Forelimb muscle (tissue), 1 donor: ENCODE measurements around the gene BBS9. TPM values are rescaled to one million over a fixed set of nuclear protein-coding genes. Genes with fewer than 3 reads are reported as not detected.

Experiments
- DNase-seq: peaks from one replicate; pipeline ENCODE4 v3.0.0-alpha.2; 2013; ENCODE audit warnings: low read depth
- polyA plus RNA-seq: library from polyadenylated mRNA; unstranded; fragments of 120-200 nt; gene quantifications from one replicate; pipeline ENCODE4 v1.2.1, GENCODE V29; 2013; ENCODE audit not compliant: insufficient read length

Gene BBS9
- polyA plus RNA-seq, 1 donor = 15.9 TPM

- DNase-seq = no peak
Observed at GRCh38 chr7:33127085-33127484, 2.3 kb upstream of the BBS9 start.

DNA sequence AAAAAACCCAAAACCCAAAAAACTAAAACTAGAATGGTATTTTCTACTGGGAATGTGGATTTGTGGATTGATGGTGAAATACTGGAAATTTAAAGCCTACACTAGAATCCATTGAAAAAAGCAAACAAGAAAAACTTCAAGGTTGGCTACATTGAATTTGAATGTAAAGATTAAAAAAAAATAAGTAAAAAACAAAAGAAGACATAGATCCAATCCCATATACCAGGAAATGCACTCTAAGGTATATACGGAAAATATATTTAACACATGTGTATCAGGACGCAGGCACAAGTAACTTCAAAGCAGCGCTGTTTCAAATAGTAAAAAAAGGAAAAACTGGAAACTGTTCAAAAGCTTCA lies 754 bp upstream of the BBS9 start:
- DNase-seq = no peak

GRCh38 chr7:33129806-33130153 lies 416 bp downstream of the BBS9 start:
- DNase-seq = no peak

GRCh38 chr7:33130184-33130583 lies 820 bp downstream of the BBS9 start:
- no peak for DNase-seq

GRCh38 chr7:33137103-33137502 lies 7.7 kb downstream of the BBS9 start:
- no peak for DNase-seq

- DNase-seq = no peak
Observed at GRCh38 chr7:33142585-33142984, 13.2 kb downstream of the BBS9 start.

- no peak for DNase-seq
Observed at GRCh38 chr7:33143996-33144718, 14.8 kb downstream of the BBS9 start.

GRCh38 chr7:33145156-33145555 lies 15.8 kb downstream of the BBS9 start:
- no peak for DNase-seq

- DNase-seq = no peak
Observed at GRCh38 chr7:33152087-33152486, 22.7 kb downstream of the BBS9 start.

DNA sequence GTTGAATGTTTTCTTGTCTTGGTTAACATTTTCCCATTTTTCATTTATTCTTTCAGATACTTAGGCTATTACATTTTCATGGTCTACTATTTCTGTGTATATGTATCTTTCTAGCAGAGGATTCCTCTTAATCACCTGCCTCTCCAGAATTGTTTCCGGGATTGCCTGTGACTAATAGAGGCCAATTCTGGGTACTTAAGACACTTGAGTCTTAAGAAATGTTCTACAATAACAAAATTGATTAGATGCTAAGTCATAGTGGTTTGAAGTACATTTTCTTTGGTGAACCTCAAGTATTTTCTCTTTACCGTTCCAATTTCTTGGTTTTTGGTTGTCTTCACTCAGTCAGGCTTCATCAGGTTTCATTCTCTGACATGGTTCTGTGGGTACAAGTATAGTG lies 26.4 kb downstream of the BBS9 start:
- no peak for DNase-seq

DNA sequence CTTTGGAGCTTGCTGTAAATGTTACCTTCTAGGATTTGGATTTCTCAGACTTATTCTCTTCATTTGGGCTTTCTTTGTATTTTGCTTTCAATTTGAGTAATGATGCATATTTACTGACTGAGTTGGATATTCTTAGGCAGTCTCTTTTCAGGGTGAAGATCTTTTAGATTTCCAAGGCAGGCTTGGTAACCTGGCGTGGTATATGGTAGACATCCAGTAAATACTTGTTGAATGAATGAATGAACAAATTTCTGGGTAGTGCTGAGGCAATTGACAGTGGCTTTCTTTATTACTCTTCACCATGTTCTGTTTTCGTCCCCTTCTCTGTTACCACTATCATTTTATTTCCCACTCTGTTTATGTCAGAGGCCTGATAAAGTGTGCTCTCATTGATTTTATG lies 27.1 kb downstream of the BBS9 start:
- no peak for DNase-seq

GRCh38 chr7:33157311-33157710 lies 27.9 kb downstream of the BBS9 start:
- peak; percentile 28 for DNase-seq

GRCh38 chr7:33157781-33158180 lies 28.4 kb downstream of the BBS9 start:
- DNase-seq = no peak

DNA sequence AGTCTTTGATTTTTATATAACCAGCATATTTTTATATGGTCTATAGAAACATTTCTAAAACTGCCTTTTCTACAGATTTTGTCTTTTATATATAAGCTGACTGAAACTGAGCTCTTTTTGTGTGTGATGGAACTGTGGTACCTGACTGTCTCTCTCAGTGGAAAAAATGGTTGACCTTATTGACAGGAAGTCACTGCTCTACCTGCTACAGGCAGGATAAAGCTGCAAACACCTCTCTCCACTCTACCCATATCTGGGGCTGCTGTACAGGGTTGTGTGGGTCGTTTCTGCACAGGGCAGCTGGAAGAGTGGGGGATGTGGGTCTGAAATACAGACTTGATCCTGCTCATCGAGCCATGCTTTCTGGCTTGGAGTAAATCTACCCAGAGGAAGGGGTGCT lies 48.5 kb downstream of the BBS9 start:
- DNase-seq = no peak

GRCh38 chr7:33179519-33179918 lies 50.2 kb downstream of the BBS9 start:
- DNase-seq = no peak

- no peak for DNase-seq
Observed at GRCh38 chr7:33183504-33183903, 54.1 kb downstream of the BBS9 start.

- DNase-seq = no peak
Observed at GRCh38 chr7:33184828-33185227, 55.5 kb downstream of the BBS9 start.

DNA sequence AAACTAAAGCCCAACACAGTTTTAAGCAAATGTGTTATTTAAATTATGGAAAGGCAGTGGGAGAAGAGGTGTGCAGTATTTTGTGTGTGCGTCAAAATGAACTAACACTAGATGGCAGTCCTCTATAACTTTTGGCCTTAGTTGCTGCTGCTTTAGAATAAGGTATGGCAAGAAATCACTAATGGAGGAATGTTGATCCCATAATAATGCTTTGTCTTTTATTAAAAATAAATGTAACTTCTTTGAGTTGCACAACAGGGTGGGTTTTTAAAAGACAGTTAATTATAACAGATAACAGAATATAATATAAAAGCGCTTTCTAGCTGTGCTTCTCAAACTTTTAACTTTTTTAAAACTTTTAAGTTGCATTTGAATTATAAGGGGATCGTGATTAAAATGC lies 56.4 kb downstream of the BBS9 start:
- DNase-seq = peak; percentile 45

DNA sequence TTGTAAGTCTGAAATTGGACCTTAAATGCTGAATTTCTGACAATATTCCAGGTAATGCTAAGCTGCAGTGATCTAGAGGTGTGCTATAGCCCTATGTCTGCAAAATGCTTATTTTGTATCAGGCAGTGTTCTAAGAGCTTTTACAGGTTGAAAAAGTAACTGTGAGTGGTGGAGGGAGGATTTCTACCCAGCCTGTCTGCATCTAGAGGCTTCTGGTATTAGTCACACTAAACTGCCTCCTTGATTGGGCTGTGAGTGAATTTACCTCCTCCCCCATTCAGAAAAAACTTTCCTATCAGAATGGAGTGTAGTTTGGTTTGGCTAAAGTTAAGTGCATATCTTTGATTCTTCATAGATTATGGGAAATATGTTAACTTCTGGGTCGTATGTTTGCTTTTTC lies 56.8 kb downstream of the BBS9 start:
- no peak for DNase-seq

DNA sequence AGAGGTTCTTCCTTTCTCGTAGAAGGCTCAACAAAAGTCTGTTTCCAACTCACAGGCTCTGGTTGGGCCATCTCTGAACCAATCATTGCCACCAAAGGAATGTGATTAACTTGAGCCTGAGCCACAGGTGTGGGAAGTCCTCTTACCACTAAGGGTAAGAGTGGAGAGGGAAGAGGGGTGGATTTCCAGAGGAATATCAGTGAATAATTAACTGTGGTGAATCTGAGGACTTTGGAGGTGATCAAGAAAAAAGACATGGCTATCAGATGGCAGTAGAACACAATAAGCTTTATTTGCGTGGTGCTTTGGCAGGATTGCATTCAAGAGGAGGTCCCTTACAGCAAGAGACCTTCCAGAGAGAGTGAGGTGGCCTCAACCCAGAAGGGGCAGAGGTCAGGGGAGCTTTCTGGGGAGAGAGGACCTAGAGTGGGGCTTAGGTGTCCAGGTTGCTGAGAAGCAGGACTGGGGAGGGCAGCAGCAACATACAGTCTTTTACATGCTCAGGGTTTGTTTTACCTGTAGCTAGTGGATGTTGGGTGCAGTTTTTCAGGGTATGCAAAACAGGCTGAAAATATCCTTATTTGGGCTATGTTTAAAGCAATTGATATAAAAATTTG lies 61.4 kb downstream of the BBS9 start:
- DNase-seq = no peak

DNA sequence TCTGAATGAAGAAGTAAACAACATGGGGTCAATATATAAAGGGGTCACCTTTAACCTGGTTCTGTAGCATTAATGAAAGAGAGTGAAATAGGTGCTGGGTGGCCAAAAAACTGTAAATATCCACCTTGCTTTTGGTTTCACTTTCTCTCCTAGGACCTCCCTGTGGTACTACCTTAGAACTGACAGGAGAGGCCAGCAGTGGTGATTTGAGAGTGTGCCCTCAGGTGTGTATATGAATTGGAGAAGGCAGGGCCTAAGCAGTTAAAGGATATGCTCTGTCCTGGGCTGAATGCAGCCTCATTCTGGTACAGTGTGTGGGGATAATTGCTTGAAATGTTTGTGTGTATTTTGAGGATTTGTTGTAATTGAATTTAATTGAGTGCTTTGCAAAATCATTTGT lies 62.0 kb downstream of the BBS9 start:
- no peak for DNase-seq

- no peak for DNase-seq
Observed at GRCh38 chr7:33192695-33193291, 63.4 kb downstream of the BBS9 start.

- no peak for DNase-seq
Observed at GRCh38 chr7:33193308-33193864, 64.0 kb downstream of the BBS9 start.
